Activated CD8-positive, alpha-beta memory T cell treated with anti-CD3 and anti-CD28 coated beads for 1 hour (primary cell): Measurements from ENCODE around the gene SCARB2.
"Not testable (repeated sequence)": the region's sequence is repeated elsewhere in the genome, so short reads cannot be mapped to it uniquely, and the experiment has no call there.

Experiments used
- DNase-seq, 2 donors: peaks; one replicate each; pipeline ENCODE4 v3.0.0-alpha.2; 2020; ENCODE audit warnings: low read depth in 1 of 2; ENCODE audit errors: extremely low read depth in 1 of 2

Gene SCARB2

DNA sequence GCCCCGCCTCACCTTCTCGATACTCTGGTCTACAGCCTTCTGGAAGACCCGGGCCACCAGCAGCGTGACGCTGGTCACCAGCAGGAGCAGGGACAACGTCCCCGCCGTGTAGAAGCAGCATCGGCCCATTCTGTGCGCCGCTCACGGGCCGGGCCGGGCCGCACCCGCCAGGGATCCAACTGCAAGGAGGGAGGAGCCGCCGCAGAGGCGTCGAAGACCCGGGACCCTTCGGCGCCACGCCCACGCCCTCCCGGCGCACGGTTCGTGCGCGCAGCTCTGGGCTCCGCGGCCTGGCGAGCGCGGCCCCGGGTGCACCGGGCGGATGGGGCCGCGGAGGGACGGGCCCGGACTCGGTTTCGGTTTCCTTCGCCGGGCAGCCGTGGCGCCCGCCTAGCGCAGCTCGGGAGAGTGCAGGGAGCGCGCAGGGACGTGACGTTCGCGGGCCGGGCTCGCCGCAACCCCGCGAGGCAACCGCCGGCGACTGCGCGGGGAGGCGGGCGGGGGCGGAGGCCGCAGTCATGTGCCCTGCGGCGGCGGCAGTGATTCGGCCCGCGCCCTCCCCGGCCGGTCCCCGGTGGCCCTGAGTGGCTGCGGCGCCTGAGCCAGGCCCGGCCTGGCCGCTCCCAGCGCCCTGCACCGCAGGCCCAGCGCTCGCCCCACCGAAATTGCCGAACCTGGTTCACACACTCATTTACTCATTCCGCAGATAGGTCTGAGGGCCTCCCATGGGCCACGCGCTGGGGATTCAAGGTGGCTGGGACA is at the start of gene SCARB2:
SCARB2 (minus strand) TSS at position 410 of the 762 bp plus-strand sequence; CDS start at position 129, 281 bp downstream.
- DNase-seq: peak in 1 of 2 donors; percentile 57

- no peak for DNase-seq
These were observed 46.9 kb upstream of the SCARB2 start for GRCh38 chr4:76260571-76260970.

DNA sequence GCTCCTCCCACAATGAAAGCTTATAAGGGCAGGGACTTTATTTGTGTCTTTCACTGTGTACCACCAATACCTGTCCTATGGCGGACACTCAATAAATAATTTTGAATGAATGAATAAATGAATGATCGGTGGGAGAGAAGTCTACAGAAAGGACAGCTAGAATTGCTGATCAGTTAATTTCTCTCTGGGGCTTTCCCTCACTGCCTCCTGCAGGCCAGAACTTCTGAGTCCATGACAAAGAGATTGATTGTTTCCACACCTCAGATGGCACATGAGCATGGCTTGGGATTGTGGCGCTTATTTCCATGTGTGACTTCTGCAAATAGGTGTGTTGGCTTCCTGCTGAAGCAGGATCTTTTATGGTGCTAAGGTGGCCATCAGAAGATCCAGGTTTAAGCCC is 44.2 kb upstream of the SCARB2 start:
- DNase-seq: no peak

GRCh38 chr4:76256968-76257367 is 43.3 kb upstream of the SCARB2 start:
- no peak for DNase-seq

DNA sequence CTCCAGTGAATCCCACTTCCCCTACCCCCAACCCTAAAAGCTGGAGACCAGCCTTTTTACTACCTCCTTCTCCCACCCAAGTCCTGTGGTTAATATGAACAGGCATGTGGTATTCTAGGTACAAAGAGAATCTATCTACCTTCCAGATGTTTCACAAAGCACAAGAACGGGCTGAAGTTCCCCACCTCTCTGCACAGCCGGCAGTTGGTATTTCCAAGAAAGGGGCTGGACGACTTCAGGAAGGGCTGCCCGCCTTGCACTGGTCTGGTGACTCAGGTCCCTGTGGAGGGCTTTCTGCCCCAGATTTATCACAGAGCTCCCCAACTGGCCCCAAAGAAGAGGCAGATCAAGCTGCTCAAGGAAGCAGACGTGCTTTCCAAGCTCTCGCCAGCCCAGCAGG is 42.4 kb upstream of the SCARB2 start:
- no peak for DNase-seq

DNA sequence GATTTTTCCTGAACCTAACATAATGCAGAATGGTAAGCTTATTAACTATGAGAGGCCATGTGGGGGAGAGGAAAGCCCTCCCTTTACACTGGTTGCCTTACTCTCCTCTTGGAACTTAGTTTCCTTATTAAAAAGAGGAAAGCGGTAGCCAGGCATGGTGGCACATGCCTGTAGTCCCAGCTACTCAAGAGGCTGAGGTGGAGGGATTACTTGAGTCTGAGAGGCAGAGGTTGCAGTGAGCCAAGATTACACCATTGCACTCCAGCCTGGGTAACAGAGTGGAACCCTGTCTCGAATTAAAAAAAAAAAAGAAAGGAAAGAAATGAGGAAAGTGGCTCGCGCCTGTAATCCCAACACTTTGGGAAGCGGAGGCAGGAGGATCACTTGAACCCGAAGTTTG is 39.9 kb upstream of the SCARB2 start:
- DNase-seq: no peak

- no peak for DNase-seq
These were observed 38.6 kb upstream of the SCARB2 start for GRCh38 chr4:76252271-76252653.

DNA sequence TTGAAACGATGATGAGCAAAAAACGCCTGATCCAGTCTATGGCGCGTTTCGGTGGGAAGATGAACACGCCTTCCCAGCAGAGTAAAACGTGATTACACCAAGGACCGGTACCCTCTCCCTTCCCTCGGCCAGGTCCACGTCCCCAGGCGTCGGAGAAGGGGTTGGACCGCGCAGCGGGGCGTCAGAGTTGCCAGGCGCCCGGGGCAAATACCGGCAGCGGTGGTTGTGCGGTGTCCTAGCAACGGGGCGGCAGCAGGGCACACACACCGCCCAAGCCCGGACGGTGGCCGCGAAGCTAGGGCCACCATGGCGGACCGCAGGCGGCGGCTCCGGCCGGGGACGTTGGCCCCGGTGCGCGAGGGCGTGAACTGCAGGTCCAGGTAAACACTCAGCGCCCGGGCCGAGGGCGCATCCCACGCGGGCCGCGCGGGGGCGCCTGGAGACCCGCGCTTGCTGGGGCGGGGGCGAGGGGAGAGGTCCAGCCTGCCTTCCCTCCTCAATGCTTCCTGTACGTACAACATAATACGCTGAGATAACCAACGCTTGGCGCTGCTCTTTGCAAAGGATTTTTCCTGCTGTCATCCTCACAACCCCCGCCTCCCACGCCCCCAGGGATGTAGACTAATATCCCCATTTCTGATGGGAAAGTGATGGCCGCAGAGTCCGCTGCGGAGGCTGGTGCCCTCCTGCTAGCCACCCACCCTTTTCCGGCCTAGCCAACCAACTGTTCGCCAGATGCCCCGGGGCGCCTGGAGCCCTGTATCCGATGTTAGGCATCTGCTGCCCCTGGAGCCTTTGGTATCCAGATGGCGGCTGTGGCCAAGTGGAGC is 38.0 kb upstream of the SCARB2 start, which contains the start of gene FAM47E:
FAM47E (plus strand) TSS at position 281 of the 830 bp plus-strand sequence; CDS start at position 307, 26 bp downstream.
- DNase-seq: peak in 1 of 2 donors; percentile 0

DNA sequence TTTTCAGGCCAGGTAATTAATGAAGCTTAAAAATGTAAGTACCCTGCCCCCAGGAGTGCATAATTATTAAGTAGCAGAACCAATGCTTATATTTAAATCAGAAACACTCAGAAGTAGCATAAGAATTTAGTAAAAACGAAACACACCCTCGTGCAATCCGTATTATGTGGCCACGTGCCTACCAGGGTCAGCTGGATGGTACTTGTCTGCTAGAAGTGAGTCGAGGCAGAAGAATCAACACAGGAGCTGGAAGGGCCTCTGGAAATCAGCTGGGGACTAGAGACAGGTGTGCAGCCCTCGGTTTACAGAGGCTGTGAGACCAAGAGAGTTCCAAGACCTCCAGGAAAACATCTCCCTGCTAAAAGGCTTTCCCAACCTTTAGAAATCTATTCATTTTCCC is 37.3 kb upstream of the SCARB2 start:
- no peak for DNase-seq

- no peak for DNase-seq
These were observed 33.2 kb upstream of the SCARB2 start for GRCh38 chr4:76246852-76247251.

DNA sequence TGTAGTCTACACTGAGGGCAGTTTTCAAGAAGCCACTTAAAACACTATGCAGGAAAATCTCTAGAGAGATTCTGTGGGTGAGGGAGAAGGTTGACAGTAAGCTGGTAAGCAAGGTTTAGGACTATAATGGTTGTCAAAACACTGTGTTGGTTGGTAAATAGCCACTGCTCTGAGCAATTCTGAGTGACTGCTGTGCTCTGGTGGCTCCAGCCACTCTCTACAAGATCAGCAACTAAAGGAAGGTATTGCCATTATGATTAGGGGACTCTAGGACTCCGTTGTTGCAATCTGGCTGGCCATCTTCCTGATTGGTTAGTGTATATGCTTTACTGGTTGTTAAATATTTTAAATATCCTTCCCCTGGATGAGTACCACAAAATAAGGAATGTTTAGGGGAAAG is 32.4 kb upstream of the SCARB2 start:
- no peak for DNase-seq

GRCh38 chr4:76243877-76244276 is 30.3 kb upstream of the SCARB2 start:
- DNase-seq: not testable (repeated sequence)

DNA sequence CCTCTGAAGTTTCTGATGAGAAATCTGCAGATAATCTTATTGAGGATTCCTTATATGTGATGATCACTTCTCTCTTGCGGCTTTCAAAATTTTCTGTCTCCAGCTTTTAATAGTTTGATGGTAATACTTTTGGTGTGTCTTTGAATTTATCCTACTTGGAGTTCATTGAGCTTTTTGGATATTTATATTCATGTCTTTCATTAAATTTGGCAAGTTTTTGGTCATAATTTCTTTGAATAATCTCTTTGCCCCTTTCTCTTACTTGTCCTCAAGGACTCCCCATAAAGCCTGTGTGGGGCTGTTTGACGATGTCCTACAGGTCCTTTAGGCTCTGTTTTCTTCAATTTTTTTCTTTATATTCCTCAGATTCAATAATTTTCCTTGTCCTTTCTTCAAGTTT is 26.6 kb upstream of the SCARB2 start:
- DNase-seq: no peak

DNA sequence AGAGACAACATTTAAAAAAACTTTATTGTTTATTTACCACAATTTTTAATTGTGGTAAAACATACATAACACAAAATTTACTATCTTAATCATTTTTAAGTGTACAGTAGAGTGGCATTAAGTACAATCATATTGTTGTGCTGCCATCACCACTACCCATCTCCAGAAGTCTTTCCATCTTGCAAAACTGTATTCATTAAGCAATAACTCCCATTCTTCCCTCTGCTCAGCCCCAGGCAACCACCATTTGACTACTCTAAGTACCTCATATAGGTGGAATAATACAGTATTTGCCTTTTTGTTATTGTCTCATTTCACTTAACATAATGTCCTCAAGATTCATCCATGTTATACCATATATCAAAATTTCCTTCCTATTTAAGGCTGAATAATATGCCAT is 25.1 kb upstream of the SCARB2 start:
- DNase-seq: no peak

GRCh38 chr4:76238236-76238635 is 24.6 kb upstream of the SCARB2 start:
- DNase-seq: no peak

DNA sequence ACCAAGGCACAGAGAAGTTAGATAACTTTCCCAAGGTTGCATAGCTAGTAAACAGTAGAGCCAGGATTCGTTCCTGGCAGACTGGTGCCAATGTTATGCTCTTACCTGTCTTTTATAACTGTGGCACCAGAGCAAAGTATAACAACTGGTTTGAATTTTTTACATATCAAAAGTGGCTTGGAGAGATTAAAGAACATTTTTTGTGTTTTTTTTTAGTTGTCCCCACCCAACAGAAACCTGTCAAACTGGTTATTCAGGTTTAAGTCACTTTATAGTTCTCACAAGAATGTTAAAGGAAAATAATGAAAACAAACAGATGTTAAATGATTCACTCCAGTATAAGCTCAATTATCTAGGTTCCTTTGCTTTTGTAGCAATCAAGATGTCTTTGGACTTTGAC is 22.3 kb upstream of the SCARB2 start:
- no peak for DNase-seq

DNA sequence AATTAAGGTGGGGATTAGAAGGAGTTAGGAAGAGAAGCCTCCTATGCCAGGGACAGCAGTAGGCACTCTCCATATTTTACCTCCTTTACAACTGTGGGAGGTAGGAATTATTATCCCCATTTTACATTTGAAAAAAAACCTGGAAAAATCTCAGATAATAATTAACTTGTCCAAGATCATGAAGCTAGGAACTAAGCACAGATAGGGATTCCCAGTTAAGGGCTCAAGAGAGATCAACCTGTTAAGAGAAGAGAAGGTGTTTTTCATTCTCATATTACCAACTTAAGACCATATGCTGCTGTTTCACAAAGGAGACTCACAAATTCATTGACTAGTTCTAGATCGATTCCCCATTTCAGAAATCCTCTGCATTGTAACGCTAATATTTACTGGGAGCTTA is 21.8 kb upstream of the SCARB2 start:
- no peak for DNase-seq

DNA sequence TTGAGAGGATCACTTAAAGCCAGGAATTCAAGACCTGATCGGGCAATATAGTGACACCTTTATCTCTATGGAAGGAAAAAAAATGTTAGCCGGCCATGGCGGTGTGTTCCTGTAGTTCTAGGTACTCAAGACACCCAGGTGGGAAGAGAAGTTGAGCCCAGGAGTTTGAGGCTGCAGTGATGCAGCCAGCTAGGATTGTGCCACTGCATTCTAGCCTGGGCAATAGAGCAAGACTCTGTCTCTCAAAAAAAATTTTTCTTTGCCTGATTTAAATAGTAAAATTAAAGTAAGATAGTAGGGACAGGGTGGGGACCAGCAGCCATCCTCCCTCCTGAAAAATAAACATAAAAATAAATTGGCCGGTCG is 21.0 kb upstream of the SCARB2 start:
- DNase-seq: no peak

GRCh38 chr4:76233967-76234678 is 20.5 kb upstream of the SCARB2 start:
- no peak for DNase-seq

DNA sequence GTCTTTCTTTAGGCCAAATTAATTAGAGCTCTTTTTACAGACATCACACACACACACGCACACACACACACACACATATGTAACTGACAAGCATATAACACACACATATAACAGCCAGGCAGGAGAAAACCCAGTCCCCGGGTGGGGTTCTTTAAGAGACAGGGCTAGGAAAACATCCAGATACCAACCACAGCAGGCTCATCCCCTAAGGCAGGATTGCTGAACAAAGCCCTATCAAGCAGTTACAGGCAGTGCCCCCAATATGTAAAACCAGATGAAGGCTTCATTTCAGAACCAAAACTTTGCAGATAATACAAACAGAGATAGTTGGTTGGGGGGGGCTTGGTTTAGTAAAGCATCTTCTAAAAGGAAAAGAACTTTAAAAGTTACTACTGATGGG is 19.9 kb upstream of the SCARB2 start:
- DNase-seq: no peak

GRCh38 chr4:76233083-76233482 is 19.5 kb upstream of the SCARB2 start:
- no peak for DNase-seq

- no peak for DNase-seq
These were observed 19.1 kb upstream of the SCARB2 start for GRCh38 chr4:76232681-76233080.
